Epithelial cell of proximal tubule (primary cell): ENCODE results near the gene FRS2. TPM values are rescaled to one million over a fixed set of nuclear protein-coding genes. Genes with fewer than 3 reads are reported as not detected.
A peak's percentile ranks its signal among the peaks of the same experiment; 100 is the strongest.

Source experiments
- DNase-seq: peaks from one replicate; pipeline ENCODE4 v3.0.0-alpha.2; 2011; ENCODE audit warnings: low read depth
- H3K4me3 ChIP-seq: 2 replicates; pipeline ENCODE4 v1.5.1; 2011; ENCODE audit warnings: low read depth, mild to moderate bottlenecking, low read length
- CTCF ChIP-seq: conservative IDR thresholded peaks from 2 replicates; pipeline ENCODE4 v1.5.1; 2012; ENCODE audit warnings: low read depth, mild to moderate bottlenecking, low read length
- total RNA-seq: library from RNA; depleted of rRNA; stranded (reverse); fragments of >200 nt; gene quantifications from 2 replicates; pipeline ENCODE4 v1.2.3, GENCODE V29; 2015

The FRS2 gene
- total RNA-seq, 1 donor from 2014 or later: 28.9 TPM

GRCh38 chr12:69553628-69554248 lies 83.5 kb downstream of the FRS2 start:
- peak; percentile 47 for DNase-seq
- no peak for TF ChIP-seq CTCF
- no peak overlapping the region for H3K4me3 ChIP-seq

- DNase-seq: no peak
- H3K4me3 ChIP-seq: no peak overlapping the region
- TF ChIP-seq CTCF: no peak
Measured at GRCh38 chr12:69555461-69555860, 85.3 kb downstream of the FRS2 start.

- no peak for DNase-seq
Measured at GRCh38 chr12:69556383-69556782, 86.2 kb downstream of the FRS2 start.

GRCh38 chr12:69563166-69563762 lies 93.1 kb downstream of the FRS2 start:
- no peak for TF ChIP-seq CTCF
- H3K4me3 ChIP-seq: no peak overlapping the region
- DNase-seq: no peak

More at GRCh38 chr12:69556383-69556782, 86.2 kb downstream of the FRS2 start:
- H3K4me3 ChIP-seq: no peak overlapping the region
- TF ChIP-seq CTCF: no peak

DNA sequence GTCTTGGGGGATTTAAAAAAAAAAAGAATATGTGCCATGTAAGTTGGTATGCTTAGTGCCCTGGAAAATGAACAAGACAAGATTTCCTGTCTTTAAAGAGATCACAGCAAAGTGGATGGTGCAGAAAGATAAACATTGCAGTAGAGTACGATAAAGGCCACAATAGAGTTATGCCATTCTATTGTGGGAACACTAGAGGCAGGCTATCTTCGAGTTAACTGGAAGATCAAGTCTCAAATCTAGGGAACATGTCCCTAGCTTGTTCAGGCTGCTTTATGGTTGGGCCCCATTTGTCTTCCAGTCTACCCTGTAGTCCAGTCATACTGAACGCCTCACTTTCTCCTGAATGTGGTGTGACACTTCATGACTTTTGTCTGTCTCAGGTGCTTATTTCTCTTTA lies 96.4 kb downstream of the FRS2 start:
- no peak overlapping the region for H3K4me3 ChIP-seq
- peak; percentile 31 for TF ChIP-seq CTCF
- no peak for DNase-seq

GRCh38 chr12:69569236-69569635 lies 99.0 kb downstream of the FRS2 start:
- no peak overlapping the region for H3K4me3 ChIP-seq
- no peak for TF ChIP-seq CTCF
- no peak for DNase-seq

DNA sequence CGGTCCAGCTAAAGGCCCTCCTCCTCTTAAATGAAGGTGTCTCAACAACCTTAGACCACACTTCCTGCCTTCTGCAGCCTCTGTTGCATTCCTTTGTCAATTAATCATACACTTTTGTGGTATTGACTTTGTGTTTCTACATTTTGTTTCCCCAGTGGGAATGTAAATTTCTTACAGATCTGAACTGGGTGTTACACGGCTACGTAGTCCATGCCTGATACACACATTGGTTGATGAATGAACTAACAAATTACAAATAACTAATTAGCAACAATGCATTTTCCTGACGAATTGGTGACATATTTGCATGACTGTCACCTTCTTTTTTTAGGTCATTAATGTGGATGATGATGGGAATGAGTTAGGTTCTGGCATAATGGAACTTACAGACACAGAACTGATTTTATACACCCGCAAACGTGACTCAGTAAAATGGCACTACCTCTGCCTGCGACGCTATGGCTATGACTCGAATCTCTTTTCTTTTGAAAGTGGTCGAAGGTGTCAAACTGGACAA lies 99.9 kb downstream of the FRS2 start:
- no peak overlapping the region for H3K4me3 ChIP-seq
- DNase-seq: no peak
- no peak for TF ChIP-seq CTCF
